ENCODE data around the gene SELENOP. TPM values are rescaled to one million over a fixed set of nuclear protein-coding genes. Genes with fewer than 3 reads are reported as not detected.

Gene SELENOP
- polyA plus RNA-seq, 1 donor from 2014 or later, result 5.0 TPM

- H2AFZ ChIP-seq (ENCODE audit: low read depth, low read length), result no peak overlapping the region
- H3K79me2 ChIP-seq (replicated peaks; ENCODE audit: insufficient read depth, low read length), result no peaks in the 10 kb centered on the region
- no peaks in the 10 kb centered on the region for H4K20me1 ChIP-seq (ENCODE audit: insufficient read depth)
- H3K9me2 ChIP-seq (ENCODE audit: insufficient read depth, low read length), result no peaks in the 10 kb centered on the region
- no peaks in the 10 kb centered on the region for H3K27me3 ChIP-seq (ENCODE audit: insufficient read depth, low read depth, low read length)
- H3K27ac ChIP-seq (ENCODE audit: low read length), result no peak overlapping the region
- no peak overlapping the region for H3K9ac ChIP-seq (ENCODE audit: low read length)
- no peaks in the 10 kb centered on the region for H3F3A ChIP-seq (ENCODE audit: insufficient read depth, low read length, poor library complexity, severe bottlenecking)
- no peaks in the 10 kb centered on the region for H3K36me3 ChIP-seq (ENCODE audit: insufficient read depth, low read length)
- H3K9me3 ChIP-seq (ENCODE audit: low read length), result no peaks in the 10 kb centered on the region
- H3K4me2 ChIP-seq (ENCODE audit: low read length), result no peak overlapping the region
- TF ChIP-seq TAF1 (IDR thresholded peaks at IDR 0.05; ENCODE audit: low read depth) (no peak), EZH2 (IDR thresholded peaks at IDR 0.05; ENCODE audit: borderline replicate concordance, insufficient read depth, low read length, poor library complexity, severe bottlenecking) (no peak), SMC3 (conservative IDR thresholded peaks at IDR 0.05; ENCODE audit: poor library complexity) (no peak), RAD21 (conservative IDR thresholded peaks at IDR 0.05) (no peak), EP300 (conservative IDR thresholded peaks at IDR 0.05; ENCODE audit: poor library complexity, severe bottlenecking) (no peak), REST (IDR thresholded peaks at IDR 0.05; ENCODE audit: borderline replicate concordance) (no peak), POLR2AphosphoS5 (IDR thresholded peaks at IDR 0.05) (no peak), CTCF (IDR thresholded peaks at IDR 0.05; ENCODE audit: poor library complexity, severe bottlenecking) (no peak), MXI1 (conservative IDR thresholded peaks at IDR 0.05; ENCODE audit: poor library complexity, severe bottlenecking) (no peak)
- no peak overlapping the region for H3K4me3 ChIP-seq (ENCODE audit: low read length)
These were observed 680 bp downstream of the SELENOP start for GRCh38 chr5:42810834-42811590.

GRCh38 chr5:42808888-42809611 is 2.6 kb downstream of the SELENOP start:
- no peaks in the 10 kb centered on the region for H4K20me1 ChIP-seq (ENCODE audit: insufficient read depth)
- H3K4me2 ChIP-seq (ENCODE audit: low read length), result no peak overlapping the region
- H2AFZ ChIP-seq (ENCODE audit: low read depth, low read length), result no peak overlapping the region
- no peaks in the 10 kb centered on the region for H3K79me2 ChIP-seq (replicated peaks; ENCODE audit: insufficient read depth, low read length)
- H3K9ac ChIP-seq (ENCODE audit: low read length), result no peak overlapping the region
- H3K27me3 ChIP-seq (ENCODE audit: insufficient read depth, low read depth, low read length), result no peaks in the 10 kb centered on the region
- no peaks in the 10 kb centered on the region for H3F3A ChIP-seq (ENCODE audit: insufficient read depth, low read length, poor library complexity, severe bottlenecking)
- no peaks in the 10 kb centered on the region for H3K9me3 ChIP-seq (ENCODE audit: low read length)
- TF ChIP-seq REST (IDR thresholded peaks at IDR 0.05; ENCODE audit: borderline replicate concordance) (no peak), RAD21 (conservative IDR thresholded peaks at IDR 0.05) (no peak), EZH2 (IDR thresholded peaks at IDR 0.05; ENCODE audit: borderline replicate concordance, insufficient read depth, low read length, poor library complexity, severe bottlenecking) (no peak), TAF1 (IDR thresholded peaks at IDR 0.05; ENCODE audit: low read depth) (no peak), POLR2AphosphoS5 (IDR thresholded peaks at IDR 0.05) (no peak), CTCF (IDR thresholded peaks at IDR 0.05; ENCODE audit: poor library complexity, severe bottlenecking) (no peak), MXI1 (conservative IDR thresholded peaks at IDR 0.05; ENCODE audit: poor library complexity, severe bottlenecking) (no peak), SMC3 (conservative IDR thresholded peaks at IDR 0.05; ENCODE audit: poor library complexity) (no peak), EP300 (conservative IDR thresholded peaks at IDR 0.05; ENCODE audit: poor library complexity, severe bottlenecking) (no peak)
- no peak overlapping the region for H3K27ac ChIP-seq (ENCODE audit: low read length)
- no peaks in the 10 kb centered on the region for H3K36me3 ChIP-seq (ENCODE audit: insufficient read depth, low read length)
- no peak overlapping the region for H3K4me3 ChIP-seq (ENCODE audit: low read length)
- H3K9me2 ChIP-seq (ENCODE audit: insufficient read depth, low read length), result no peaks in the 10 kb centered on the region

All from neural cell (in vitro differentiated cells).